Hematopoietic multipotent progenitor cell treated with erythropoietin and hydrocortisone succinate and interleukin-3 and kit ligand, for 15 days (in vitro differentiated cells): ENCODE measurements around the gene CADPS.

Source experiments
- DNase-seq: peaks from one replicate; pipeline ENCODE4 v3.0.0-alpha.2; 2015; ENCODE audit warnings: low spot score

CADPS gene

DNA sequence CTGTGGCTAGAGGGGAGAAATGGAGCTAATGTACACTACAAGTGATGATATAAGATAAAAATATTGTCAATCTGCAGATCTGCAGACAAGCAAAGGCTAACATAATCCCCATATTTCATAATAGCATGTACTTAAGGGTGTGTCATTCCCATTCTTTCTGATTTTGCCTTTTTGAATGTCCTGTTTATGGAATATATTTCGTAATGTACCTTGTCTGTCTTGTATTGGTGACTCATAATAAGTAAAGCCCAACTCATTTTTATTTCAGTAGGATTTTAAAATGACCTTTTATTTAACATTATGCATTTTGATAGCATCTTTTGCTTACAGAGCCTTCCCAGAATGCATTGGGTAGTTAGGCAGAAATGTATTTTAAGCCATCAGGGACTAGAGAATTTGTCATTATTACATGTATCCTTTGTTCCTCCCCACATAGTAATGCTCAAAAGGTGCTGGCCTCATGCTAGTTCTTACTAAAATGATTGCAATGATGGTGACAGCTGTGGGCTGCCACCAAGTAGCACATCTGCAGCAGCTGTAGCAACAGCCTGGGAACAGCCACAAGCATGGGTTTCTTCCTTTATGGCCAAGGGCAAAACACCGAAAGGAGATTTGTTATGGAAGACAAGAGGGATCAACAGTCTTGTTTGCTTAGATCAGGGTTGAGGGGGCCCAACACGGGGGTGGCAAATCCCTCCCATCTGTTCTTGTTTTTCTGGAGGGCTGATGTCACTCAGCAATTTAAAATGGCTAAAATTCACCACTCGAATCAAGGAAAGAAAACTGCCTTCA is 188.5 kb downstream of the CADPS start:
- no peak for DNase-seq

DNA sequence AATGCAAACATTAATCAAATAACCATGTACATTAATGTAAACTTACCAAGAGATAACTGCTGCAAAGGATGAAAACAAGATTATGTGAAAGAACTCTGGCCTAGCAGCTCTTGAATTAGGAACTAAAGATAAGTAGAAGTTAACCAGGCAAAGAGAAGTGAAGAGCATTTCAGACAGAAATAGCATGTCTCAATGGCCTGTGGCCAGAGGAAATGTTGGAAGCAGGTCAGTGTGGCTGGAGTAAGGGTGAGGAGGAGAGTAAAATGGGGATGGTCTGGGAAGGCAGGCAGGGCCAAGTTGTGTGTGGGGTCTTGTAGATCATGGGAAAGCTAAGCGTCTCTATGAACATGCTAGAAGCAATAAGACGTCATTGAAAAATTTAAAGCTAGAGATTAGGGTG is 192.4 kb downstream of the CADPS start:
- no peak for DNase-seq

- no peak for DNase-seq
Observed at GRCh38 chr3:62679988-62680387, 195.2 kb downstream of the CADPS start.

DNA sequence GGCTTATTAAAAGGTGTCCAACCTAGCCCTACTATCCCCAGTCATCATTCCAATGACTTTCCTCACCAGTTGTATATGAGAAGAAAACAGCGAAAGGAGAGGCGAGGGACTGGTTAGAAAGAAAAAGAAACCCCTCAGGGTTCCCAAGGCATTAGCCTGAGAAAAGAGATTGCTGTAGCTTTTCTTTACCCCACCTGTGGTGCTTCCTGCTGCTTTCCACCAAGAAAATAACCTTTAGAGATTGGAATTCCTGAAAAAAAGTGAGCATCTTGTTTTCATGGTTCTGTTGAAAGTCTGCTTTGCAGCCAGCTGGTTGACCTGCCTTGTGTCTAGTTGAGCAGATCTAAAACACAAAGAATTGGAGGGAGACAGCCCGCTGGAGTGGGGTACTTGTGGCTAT is 196.4 kb downstream of the CADPS start:
- no peak for DNase-seq

GRCh38 chr3:62677926-62678325 is 197.3 kb downstream of the CADPS start:
- no peak for DNase-seq

DNA sequence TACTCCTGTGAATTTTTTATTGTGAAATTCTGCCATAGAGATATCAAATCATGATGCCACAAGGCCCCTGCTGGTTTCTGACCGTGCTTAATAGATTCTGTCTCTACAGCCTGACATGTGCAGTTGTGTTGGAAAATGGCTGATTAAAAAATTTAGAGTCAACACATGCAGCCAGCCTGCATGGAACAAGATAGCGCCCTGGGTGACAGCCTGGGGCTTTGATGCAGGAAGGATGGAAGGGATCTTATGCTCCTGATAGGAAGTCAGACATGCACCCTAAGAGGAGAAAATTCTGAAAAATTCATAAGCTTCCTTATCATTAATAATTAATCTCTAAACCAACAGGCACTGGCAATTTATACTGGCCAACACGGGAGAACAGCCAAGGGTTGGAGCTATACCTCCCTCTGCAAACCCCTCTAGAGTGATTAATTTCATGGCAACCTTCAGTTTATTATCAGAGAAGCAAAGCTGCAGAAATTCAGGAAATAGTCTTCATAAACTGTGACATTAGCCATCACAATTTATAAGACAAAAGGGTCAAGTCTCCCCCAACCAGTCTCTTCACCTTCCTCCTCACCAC is 198.4 kb downstream of the CADPS start:
- DNase-seq: no peak

DNA sequence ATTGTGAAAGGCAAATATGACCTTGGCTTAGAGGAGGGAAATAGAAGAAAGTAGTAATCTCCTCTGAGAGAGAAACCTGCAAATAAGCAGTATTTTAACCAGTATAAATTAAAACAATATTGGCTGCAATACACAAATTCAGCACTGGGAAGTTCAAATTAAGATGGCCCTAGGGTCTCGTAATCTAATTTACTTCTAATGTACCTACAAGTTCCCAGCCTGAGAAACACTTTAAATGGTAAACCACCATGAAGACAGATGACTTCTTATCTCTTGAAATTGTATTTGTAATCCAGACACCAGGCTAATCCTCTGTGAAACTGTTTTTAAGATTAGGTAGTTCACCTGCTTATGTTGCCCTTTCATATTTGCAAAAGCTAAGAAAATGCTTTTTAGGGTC is 199.7 kb downstream of the CADPS start:
- no peak for DNase-seq

DNA sequence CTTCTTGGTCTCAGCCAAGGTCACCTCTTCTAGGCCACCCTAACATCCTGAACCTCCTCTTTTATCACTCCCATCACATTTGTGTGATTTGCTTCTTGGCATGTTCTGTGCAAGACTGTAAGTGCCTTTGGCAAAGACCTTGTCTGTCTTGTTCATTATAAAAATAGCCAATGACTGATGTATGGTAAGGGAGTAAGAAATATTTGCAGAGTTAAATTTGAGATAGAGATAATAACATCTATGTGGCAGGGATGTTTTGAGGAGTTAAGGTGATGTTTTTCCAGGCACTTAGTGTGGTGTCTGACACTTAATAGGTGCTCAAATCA is 202.3 kb downstream of the CADPS start:
- DNase-seq: no peak

DNA sequence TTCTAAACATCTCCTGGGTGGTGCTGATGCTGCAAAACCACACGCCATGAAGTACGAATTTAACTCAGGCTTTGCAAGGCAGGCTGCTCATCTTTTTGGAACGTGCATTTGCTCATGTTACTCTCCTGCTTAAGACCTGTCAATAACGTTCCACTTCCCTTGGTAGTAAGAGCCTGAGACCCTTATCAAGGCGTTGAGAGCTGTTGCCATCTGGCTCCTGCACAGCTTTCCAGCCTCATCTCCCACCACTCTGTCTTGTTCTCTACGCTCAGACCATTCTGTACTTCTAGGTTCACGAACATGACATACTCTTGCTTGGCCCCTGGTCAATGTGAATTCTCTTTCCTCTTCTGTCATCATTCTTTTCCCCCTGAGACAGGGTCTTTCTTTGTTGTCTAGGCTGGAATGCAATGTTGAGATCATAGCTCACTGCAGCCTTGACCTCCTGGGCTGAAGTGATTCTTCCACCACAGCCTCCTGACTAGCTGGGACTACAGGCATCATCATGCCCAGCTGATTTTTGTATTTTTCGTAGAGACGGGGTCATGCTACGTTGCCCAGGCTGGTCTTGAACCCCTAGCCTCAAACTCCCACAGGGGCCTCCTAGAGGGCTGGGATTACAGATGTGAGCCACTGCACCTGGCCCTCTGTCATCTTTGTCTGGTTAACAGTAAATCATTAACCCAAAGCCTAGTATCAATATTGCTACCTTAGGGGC is 202.8 kb downstream of the CADPS start:
- no peak for DNase-seq

DNA sequence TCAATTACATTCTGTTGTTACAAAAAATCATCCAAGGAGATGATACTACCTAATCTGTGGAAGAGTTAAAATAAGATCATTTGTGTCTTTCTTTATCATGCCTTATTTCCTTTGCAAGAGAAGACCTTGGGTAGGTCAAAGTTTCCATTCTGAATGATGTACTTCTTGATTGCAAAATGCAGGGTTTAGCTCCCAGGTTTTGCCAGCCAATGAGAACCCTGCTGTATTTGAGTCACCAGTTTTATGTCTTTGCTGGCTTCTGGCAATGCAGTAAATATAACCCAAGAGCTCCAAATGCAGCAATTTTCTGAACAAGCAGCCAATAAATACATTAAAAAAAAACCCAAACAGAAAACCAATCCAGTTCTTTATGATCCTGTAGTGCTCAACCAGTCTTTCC is 204.9 kb downstream of the CADPS start:
- no peak for DNase-seq

DNA sequence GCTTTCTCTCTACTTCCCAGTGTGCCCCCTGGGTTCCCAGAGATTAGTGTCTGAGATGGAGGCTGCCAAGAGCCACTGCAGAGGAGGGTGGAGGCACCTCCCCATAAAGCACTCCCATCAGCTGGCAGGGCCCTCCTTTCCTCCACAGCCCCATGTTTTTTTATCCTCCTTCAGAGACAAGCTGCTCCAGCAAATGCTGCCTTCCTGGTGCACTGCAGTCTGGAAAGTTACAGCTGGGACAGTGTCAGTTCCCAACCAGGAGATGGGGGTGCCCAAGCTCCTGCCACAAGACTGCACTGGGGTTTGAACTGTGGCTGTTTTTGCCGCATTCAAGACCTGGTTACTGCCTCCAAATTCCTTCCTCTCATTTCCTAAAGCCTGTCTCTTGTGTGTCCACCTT is 206.1 kb downstream of the CADPS start:
- no peak for DNase-seq

- DNase-seq: no peak
Observed at GRCh38 chr3:62667714-62668113, 207.5 kb downstream of the CADPS start.

- DNase-seq: no peak
Observed at GRCh38 chr3:62665627-62666437, 209.4 kb downstream of the CADPS start.

DNA sequence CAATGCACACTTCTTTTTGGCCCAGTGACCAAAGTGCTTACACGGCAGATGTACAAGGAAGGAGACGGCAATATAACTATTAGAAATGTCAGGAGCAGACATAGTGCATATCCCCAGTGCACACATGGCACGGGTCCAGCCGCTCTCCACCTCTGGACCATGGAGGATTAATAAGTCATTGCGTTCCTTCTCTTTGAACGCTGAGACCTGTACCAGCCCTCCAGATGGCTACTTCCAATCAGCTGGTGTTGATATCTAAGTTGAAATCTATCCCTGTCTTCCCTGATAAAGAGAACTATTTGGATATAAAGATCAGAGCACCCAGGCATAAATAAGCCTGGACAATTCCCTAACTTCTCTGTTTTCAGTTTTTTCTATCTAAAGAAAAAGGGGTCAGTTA is 212.5 kb downstream of the CADPS start:
- DNase-seq: no peak

DNA sequence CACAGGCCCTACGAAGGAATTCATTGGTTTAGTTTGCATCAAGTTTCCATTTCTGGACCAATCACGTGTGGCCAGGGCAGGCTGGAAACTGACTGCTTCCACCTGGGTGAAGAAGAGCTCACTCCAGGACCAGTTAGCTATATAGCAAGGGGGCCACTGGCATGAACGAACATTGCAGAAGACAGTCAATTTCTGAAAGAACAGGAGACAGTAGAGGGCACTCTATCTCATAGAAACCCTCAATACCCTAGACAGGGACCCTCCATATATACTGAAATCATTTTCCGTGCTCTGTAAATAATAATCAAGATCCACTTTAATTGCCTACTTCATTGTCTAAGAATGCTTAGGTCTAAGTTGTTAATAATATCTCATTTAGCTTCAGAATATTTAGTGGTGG is 215.6 kb downstream of the CADPS start:
- no peak for DNase-seq

- no peak for DNase-seq
Observed at GRCh38 chr3:62655691-62656063, 219.5 kb downstream of the CADPS start.

DNA sequence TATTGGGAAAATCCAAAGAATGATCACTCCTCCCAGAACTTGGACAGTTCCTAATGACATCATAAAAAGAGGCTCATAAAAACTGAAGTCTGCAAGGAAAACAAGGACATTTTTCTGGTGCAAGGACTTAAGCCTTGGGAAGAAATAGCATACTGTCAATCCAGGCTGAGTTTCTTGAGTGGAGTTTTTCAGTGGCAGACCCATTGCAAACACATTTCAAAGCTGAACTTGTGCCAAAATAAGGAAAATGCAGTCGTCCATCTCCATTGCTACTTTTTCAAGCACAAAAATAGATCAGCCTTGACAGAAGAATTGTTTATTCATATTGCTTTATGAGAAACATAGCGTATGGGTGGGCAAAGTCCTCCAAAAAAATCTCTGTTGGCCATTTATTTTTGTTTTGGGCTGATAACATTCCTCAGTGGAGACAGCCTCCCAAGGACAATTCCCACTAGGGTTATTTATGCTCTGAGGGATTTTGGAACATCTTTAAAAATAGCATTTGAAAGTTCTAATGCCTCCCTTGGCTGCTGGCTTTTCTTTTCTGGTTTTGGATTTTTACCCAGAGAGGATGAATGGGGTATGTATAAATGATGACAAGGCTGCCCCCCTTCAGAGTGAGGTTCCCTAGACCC is 220.0 kb downstream of the CADPS start:
- no peak for DNase-seq

GRCh38 chr3:62653796-62654195 is 221.4 kb downstream of the CADPS start:
- DNase-seq: no peak

DNA sequence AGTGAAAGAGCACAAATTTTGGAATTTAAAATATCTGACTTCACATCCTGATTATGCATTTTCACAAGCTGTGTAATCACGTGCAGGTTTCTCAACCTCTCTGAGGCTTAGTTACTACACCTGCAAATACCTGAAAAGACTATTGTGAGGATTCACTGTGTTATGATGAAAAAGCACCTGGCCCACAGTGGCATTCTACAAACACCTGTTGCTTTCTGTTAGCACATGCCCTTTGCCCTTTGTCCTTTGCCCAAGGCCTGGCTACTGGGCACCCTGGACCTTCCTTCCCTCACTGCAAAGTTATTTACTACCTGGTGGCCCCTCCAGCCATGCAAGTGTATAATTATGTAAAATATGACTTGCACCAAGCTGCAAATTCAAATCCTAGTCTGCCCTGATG is 227.5 kb downstream of the CADPS start:
- no peak for DNase-seq

GRCh38 chr3:62644493-62644892 is 230.7 kb downstream of the CADPS start:
- no peak for DNase-seq

GRCh38 chr3:62638316-62638715 is 236.9 kb downstream of the CADPS start:
- no peak for DNase-seq

- no peak for DNase-seq
Observed at GRCh38 chr3:62636235-62636826, 238.9 kb downstream of the CADPS start.
